GM19193 (cell line): ENCODE measurements around the gene HECW1.

Source experiments
- POLR2A ChIP-seq: IDR thresholded peaks from 4 replicates; pipeline ENCODE4 v1.6.1; 2011; ENCODE audit not compliant: insufficient read depth, insufficient read length; ENCODE audit errors: extremely low read depth

HECW1 gene

DNA sequence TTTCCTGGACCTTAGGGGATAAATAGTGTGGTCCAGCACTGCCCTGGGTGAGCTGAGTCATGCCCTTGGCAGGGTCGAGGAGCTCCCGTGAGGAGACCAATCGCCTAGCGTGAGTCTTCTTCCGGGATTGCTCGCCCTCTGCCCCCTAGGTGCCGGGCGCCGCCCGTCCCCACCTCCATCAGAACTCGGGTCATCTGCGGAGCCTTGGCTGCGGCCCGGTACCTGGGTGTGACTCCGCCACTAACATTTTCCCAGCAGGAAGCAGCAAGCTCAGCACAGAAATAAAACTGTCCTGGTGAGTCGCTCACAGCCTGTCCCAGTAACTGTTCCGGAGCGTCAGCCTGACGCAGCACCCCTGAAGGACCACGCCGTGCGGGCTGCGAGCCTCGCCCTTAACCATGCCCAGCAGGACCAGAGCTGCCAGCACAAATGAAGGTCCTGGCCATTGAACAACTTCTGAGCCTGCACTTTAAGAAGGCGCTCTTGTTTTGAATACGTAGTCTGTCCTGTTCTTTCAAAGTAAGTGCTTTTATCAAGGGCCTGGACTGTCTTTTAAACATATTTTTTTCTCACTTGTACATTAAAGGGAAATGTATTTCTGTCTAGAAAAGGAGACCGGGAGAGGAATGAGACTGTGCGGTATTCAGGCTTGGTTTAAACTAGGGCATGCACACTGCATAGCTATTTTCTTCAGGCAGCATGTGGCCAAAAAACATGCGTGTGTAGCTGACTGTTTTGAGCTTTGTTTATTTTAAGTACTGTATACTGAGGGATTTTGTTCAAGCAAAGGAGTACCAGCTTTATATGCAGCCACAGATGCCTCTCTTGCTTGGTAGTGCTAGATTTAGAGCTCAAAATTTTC lies 136.7 kb downstream of the HECW1 start:
- no peak for TF ChIP-seq POLR2A

- no peak for TF ChIP-seq POLR2A
Measured at GRCh38 chr7:43249823-43250145, 137.3 kb downstream of the HECW1 start.

DNA sequence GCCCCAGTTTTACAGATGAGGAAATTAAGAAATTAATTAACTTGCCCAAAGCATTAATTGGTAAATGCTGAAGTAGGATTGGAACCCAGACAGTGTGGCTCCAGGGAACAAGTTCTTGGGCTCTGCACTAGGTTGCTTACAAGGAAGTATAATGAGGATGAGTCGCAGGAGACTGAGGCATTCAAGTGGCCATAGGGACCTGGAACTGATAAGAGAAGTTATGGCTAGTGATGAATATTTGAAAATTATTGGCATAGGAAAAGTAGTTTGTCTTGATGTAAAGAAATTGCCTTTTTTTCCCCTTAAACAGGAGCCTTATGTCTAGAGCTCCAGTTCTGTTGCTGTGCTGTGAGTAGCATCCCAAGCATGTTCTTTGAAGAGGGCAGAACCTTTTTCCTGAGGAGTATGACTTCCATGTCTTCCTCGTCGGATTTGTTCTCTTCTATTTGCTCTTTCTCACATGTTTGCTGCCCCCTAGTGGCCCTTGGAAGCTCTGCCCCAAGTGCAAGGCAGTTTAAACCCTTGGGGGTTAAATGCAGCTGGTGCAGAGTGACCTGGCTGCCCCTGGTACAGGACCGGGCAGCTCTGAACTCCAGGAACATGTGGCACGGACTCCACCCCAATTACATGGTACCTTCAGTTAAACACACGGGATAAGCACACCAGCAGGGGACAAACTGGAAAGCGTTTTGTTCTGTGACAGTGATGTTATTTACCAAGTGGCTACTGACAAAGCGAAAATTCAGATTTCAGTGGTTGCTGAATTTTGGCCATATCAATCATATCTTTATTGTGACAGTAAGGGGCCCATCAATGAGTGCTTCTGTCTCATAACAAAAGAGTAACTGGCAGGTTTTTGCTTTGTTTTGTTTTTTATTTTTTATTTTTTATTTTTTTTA lies 148.8 kb downstream of the HECW1 start:
- no peak for TF ChIP-seq POLR2A

DNA sequence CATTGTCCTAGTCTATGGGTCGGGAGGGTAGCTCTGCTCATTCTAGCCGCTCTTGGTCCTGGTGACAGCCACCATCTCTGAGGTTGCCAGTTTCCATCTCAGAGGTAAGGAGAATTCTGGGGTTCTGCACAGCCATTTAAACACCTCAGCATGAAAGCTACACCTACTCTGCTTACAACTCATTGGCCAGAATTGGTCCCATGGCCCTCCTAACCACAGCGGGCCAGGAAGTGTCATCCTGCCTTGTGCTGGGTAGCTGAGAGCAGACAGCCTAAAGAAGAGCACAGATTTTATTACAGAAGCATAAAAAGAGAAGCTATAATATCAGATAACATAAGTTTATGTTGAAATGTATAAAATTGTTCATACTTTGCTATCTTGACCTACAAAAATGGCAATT lies 152.7 kb downstream of the HECW1 start:
- TF ChIP-seq POLR2A: no peak

DNA sequence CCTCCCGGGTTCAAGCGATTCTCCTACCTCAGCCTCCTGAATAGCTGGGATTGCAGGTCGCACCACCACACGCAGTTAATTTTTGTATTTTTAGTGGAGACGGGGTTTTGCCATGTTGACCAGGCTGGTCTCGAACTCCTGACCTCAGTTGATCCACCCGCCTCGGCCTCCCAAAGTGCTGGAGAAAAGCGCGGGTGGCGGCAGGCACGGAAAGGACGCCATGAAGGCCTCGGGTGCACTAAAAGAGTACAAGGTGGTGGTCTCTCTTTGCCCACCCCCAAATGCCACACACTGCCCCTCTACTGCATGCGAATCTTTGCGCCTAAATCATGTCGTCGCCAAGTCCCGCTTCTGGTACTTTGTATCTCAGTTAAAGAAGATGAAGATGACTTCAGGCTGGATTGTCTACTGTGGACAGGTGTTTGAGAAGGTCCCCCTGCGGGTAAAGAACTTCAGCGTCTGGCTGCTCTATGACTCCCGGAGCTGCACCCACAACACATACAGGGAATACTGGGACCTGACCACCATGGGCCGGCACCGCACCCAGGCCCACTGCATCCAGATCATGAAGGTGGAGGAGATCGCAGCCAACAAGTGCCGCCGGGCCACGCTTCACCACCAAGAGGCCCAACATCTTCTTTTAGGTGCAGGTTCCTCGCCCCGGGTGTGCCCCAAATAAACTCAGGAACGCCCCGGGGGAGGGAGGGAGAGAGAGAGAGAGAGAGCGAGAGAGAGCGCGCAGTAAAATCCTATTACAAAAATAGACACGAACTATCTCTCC lies 161.7 kb downstream of the HECW1 start:
- no peak for TF ChIP-seq POLR2A

GRCh38 chr7:43274752-43275151 lies 162.3 kb downstream of the HECW1 start:
- no peak for TF ChIP-seq POLR2A

GRCh38 chr7:43276547-43276946 lies 164.1 kb downstream of the HECW1 start:
- TF ChIP-seq POLR2A: no peak

GRCh38 chr7:43278088-43278644 lies 165.7 kb downstream of the HECW1 start:
- no peak for TF ChIP-seq POLR2A

DNA sequence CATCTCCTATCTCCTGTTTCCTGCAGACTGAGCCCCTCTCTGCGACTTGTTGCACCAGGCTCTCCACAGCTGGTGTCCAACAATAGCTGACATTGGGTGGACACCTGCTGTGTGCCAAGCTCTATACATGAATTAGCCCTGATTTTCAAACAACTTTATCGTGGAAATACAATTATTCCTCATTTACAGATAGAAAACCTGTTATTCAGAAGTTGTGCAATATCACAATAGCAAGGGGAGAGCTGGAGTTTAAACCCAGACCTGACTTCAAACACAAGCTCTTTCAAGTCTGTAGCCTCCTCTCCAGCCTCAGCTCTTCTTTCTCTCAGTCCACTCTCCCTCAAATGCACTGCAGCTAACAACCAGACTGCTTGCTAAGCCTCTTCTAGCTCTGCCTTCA lies 168.8 kb downstream of the HECW1 start:
- TF ChIP-seq POLR2A: no peak

GRCh38 chr7:43283706-43284105 lies 171.3 kb downstream of the HECW1 start:
- no peak for TF ChIP-seq POLR2A

DNA sequence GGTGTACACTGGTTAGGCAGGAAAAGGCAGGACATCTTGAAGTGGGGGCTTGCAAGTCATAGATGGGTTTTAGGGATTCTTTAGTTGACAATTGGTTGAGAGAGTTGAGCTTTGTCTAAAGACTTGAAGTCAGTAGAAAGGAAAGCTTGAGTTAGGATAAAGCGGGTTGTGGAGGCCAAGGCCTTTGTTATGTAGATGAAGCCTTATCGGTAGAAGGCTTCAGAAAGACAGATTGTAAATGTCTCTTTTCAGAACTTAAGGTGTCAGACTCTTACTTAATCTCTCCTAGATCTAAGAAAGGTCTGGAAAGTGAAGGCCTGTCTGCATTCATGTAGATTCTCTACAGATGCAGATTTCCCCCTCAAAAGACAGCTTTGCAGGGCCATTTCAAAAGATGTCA lies 177.4 kb downstream of the HECW1 start:
- TF ChIP-seq POLR2A: no peak

GRCh38 chr7:43290978-43291377 lies 178.5 kb downstream of the HECW1 start:
- TF ChIP-seq POLR2A: no peak

DNA sequence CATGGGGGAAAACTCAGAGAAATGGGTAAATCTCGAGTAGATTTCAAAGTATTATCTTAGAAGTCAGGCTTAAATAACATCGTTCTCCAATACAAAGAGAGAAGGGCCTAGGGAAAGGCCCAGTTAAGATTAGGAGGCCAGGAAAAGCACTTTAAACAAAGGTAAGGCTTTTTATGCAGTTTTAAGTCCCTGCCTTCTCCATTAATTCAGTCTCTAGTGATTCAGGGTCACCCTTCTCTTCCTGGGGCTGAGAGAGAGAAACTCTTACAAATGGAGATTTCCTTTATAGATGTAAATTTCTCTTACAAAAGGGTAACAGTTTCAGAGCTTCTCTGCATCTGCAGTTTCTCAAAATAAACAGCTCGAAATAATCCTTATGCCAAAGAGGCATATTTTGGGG lies 179.3 kb downstream of the HECW1 start:
- TF ChIP-seq POLR2A: no peak

DNA sequence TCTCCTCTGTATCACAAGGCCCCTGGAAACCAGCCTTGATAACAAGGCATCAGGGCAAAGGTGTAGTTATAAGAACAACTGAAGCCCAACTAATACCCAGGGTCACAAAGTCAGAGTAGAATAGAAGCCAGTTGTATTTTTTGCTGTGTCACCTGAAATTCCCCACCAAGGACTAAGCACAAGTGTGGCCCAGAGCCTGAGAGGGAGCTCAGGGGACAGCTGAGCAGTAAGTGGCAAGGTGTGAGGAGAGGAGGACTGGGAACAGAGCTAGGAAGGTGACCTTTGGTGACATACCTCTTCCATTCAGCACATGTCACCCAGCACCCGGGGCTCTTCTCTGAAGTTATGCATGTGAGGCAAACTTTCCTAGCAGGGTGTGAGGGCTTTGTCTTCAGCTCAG lies 179.9 kb downstream of the HECW1 start:
- TF ChIP-seq POLR2A: no peak
